NCI-H1436 (cell line): Measurements from ENCODE around the gene SIAH2.
A peak's percentile ranks its signal among the peaks of the same experiment; 100 is the strongest.
"Not testable (repeated sequence)": the region's sequence is repeated elsewhere in the genome, so short reads cannot be mapped to it uniquely, and the experiment has no call there.

Experiments
- DNase-seq: peaks from one replicate; lab custom pipeline; 2025; lab: John Stamatoyannopoulos, UW

Gene SIAH2, protein sequence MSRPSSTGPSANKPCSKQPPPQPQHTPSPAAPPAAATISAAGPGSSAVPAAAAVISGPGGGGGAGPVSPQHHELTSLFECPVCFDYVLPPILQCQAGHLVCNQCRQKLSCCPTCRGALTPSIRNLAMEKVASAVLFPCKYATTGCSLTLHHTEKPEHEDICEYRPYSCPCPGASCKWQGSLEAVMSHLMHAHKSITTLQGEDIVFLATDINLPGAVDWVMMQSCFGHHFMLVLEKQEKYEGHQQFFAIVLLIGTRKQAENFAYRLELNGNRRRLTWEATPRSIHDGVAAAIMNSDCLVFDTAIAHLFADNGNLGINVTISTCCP

DNA sequence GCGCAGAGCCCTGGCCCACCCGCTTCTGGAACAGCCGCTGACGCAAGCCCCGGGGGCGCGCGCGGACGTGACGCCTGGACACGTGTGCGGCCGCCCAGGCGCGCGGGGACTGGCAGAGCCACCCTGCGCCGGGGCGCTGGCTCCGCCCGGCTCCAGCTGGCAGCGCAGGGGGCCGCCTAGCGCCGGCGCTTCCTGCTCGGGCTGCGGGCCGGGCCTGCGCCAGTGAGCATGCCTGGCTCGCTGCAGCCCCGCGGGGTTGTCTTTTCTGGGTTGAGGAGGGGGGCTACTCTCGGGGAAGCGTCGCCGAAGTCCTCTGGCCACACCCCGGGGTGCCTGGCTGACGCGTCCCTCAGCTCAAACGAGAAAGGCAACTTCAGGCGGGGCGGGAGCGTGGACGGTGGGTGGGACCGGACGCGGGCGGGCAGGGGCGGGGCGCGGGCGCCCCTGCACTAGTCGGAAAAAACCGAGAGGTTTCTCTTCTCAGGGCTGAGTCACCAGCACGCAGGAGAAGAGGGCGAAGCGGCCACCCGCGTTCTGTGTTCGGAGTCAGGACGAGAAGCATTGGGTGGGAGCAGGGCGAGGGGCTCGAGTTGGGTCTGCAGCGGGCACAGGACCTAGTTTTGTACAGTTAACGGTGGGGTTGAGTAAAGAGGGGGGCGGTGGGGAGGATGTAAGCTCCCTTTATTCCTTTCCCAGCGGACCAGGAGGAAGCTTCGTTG is at the start of gene SIAH2:
Gene SIAH2 (minus strand): TSS at position 48 of the 719 bp plus-strand sequence. CDS start 320 bp downstream, outside the sequence.
- peak; percentile 97 for DNase-seq

DNA sequence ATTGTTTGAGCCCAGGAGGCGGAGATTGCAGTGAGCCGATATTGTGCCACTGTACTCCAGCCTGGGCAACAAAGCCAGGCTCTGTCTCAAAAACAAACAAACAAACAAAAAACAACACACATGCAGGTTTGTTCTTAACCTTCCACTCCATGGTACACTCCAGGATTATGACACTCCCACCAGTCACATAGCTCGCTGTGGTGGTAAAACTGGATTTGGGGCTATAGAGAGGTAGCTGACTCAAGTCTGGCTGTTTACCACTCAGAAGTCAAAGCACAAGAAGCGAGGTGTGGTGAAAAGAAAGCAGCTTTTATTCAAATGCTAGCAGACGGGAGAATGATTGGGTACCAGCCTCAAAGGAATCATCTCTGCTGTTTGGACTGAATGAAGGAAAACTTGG is 49.0 kb upstream of the SIAH2 start:
- DNase-seq: no peak

DNA sequence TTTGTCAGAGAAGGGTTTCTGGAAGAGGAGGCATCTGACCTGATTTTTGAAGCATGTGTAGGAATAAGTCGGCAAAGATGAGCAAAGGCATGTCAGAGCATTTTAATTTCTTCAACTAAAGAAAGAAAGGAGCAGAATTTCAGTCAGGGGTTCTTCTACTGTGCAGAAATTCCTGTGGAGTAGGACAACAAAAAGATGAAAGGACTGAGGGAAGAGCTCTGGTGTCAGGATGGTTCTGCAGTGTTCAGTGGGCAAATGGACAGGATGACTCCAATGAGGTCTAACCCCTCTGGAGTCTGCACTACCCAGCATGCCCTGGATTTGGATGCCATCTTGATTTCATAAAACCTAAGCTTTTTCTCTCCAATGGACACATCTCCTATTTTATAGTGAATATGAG is 47.7 kb upstream of the SIAH2 start:
- DNase-seq: no peak

DNA sequence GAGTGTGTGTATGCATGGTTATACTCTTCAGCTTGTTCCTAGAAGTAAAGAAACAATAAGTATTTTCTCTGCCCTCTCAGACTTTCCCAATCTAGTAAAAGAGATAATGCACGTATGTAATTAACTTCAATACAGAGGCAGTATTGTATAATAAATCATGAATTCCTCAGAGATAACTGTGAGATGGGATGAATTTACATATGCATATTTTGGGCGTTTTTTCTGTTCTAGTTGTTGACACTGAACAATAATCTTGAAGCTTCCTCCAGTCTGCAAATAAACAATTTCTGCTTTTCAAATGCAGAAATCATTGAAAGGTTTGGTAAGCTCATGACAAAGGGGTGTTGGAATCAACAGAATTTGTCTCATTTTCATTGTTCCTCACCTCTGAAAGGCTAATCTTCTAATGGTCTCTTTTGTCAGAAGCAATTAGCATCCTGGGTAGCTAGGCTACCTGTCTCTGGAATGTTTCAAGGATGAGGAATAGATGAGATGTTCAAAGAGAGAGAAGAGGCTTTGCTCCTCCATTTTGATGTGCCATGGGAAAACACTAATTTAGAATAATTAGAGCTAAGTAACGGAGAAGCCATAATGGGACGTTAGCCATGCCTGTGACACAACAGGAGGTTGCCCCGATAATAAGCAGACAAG is 43.3 kb upstream of the SIAH2 start:
- DNase-seq: no peak

DNA sequence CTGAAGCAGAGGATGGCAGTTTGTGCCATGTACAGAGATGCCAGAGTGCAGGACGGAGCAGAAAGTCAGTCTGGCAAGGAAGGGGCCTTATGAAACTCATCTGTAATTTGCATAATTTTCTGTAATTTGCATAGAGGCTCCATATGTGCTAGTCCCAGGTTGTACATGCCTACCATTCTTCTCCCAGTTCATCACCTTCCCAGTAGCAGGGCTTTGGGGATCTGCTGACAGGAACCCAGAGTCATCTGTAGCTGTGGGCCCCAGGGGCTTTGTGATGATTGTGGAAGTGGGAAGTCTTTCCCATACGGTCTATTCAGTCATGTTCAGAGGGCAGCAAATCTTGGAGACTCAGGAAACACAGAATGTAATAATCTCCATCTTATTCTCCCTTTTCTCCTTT is 42.4 kb upstream of the SIAH2 start:
- no peak for DNase-seq

DNA sequence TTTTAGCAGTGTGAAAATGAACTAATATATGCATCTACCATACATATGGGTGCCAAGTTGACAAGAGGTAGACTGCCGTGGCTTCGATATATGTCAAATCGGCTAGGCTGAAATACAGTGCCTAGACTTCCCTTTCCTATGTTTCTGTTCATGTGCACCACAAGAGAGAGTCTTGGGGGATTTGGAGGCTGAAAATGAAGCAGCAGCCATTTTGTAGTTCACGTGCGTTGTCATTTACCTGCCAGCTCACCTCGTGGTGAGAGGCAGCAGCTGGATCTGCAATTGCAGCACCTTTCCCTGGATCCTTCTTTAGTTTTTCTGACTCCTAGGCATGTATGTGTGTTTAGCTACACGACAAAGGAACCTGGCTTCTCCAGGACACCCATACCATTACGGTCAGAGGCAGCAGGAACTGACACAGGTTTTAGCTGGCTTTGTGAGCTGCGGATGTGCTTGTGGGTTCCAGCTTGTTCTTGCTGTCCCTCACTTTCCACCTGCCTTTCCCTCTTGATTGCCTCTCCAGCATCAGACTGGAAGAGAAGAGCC is 40.5 kb upstream of the SIAH2 start:
- no peak for DNase-seq

DNA sequence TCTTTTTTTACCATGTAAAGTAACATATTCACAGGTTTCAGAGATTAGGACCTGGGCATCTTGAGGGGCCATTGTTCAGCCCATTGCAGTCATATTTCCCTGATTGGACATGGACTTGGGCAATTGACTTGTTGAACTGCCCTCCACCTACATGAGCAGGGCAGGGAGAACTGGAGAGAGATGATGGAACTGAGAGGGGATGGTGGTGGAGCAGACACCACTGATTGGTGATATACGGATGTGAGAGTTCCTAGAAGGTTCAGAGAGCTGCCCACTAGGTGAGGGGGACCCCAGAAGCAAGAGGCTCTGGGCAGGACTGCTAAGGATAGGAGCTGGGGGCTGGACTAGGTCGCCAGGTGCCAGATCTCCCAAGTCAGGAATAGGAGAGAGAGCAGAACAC is 37.8 kb upstream of the SIAH2 start:
- no peak for DNase-seq

DNA sequence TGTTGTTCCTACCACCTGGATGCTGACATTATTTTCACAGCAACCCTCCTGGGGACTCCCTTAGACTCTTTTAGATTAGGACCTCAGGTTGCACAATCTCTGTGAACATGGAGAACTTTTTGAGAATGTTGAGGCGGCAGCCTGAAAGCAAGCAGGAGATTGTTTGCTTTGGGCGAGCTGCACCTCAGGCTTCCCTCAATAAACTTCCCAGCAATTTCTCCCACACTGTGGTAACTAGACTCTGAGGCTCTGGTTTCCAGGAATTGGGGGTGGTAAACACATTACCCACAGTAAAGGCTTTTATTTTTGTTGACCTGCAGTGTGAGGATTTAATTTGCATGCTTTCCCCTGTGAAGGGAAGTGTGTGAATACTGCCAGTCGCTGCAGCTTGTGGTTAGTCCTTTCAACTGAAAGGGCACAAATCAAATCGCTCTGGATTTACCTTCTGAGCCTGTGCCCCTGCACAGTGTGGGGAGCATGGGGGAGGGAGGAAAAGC is 35.2 kb upstream of the SIAH2 start:
- DNase-seq: no peak

DNA sequence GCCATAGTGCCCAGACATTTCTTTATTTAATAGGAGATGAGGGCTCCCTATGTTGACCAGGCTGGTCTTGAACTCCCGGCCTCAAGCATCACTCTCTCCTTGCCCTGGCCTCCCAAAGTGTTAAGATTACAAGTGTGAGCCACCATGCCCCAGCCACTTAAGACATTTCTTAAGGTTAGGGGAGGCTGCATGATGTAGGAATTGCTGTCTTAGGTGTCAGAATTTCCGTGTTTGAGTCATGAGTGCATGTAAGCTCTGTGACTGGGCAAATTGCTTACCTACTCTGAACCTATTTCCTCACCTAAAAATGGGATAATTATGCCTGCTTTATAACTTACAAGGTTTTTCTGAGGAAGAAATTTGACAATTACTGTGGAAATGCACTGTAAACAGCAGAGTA is 34.2 kb upstream of the SIAH2 start:
- no peak for DNase-seq

DNA sequence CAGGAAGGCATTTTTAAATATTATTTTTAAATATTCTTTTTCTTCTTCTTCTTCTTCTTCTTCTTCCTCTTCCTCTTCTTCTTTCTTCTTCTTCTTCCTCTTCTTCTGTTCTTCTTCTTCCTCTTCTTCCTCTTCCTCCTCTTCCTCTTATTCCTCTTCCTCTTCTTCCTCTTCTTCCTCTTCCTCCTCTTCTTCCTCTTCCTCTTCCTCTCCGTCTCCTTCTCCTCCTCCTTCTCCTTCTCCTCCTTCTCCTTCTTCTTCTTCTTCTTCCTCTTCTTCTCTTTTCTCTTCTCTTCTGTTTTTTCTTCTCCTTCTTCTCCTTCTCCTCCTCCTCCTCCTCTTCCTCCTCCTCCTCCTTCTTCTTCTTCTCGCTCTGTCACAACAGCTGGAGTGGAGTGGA is 33.6 kb upstream of the SIAH2 start:
- not testable (repeated sequence) for DNase-seq

DNA sequence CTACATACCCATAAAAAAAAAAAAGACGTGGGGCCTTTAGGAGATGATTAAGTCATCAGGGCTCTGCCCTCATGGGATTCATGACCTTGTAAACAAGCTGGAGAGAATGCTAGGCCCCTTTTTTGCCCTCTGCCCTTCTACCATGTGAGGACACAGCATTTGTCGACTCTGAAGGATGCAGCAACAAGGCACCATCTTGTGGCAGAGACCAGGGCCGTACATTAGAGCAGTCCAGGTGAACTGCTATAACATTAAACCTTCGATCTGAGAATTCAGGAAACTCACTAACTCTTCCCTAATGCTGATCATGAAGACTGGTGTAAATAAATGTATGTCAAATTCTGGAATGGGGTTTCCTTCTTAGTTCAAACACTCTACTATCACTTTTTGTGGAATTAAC is 30.7 kb upstream of the SIAH2 start:
- no peak for DNase-seq

DNA sequence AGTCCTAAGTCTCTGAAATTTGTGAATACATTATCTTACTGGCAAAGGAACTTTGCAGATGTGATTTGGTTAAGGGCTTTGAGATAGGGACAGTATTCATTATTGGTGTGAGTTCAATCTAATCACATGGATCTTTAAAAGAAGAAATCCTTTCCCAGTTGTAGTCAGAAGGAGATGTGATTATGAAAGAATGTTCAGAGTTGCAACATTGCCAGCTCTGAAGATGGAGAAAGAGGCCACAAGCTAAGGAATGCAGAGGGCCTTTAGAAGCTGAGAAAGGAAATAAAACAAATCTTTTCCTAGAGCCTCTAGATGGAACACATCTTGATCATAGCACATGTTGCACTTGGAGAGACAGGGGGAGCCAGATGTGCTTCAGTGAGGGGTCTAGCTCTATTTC is 27.7 kb upstream of the SIAH2 start:
- DNase-seq: no peak

DNA sequence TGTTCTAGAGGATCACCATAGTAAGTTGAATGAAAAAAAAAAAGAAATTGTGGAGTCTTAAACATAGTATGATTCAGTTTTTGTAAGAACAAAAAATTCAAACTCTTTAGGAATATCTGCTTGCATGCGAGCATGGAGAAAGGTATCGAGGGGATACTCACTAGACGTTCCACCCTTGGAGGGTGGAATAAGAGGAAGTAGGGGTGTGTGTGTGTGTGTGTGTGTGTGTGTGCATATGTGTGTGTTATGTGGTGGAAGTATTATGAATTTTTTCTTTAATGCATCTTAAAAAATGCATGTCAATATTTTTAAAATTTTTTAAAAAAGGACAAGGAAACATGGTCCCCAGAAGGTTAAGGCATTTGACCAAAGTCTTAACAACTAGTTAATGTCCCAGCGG is 26.5 kb upstream of the SIAH2 start:
- no peak for DNase-seq

DNA sequence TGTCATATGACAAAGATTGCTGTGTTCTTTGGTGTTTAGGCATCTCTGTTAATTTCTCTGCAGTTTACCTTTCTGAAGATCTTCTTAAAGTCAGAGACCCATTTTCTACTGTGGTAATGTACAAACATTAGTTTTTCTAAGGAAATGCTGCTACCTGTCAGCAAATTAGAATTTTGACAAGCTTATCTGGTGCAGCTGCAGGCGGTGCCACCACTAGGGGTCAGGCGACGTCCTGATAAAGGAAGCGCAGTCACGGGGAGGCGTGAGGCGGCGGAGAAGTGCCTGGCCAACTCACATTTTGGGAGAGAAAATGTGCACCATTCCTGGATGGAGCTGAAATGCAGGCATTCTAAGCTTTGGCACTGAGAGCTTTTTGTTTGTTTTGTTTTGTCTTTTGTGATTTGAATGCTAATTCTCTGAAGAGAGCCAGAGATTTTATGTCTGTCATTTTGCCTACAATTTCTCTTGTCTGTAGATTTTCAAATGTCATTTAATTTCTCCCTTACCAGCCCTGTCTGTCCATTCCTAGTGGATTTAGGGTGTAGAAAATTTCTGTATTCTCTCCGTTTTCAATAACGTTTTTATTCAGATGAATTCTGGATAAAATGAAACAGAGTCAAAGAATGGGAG is 24.9 kb upstream of the SIAH2 start:
- peak; percentile 78 for DNase-seq

DNA sequence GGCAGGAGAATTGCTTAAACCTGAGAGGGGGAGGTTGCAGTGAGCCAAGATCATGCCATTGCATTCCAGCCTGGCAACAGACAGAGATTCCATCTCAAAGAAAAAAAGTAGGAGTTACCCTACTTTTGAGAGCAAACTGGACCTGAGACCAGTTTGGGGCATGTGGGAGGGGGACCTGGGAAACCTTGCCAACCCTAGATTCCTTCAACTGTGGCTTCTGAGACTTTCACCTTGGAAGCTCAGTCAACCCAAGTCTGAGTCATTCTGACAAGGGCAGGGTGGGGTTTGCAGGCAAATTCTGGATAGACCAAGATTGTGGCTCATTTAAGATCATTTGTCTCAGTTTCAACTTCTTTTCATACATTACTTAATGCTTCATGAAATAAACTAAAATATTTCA is 23.8 kb upstream of the SIAH2 start:
- DNase-seq: no peak

DNA sequence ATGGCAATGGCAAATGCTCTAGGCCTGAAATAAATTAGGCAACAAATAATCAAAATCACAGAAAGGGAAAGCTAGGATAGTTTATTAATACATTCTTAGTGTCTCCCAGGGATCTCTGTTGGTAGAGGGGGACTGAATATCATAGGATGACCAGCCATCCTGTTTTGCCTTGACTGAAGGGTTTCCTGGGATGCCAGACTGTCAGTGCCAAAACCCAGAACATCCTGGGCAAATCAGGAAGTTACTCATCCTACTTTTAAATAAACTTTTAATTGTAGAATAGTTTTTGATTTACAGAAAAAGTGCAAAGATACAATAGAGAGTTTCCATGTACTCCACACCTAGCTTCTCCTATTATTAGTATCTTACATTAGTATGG is 21.8 kb upstream of the SIAH2 start:
- no peak for DNase-seq

DNA sequence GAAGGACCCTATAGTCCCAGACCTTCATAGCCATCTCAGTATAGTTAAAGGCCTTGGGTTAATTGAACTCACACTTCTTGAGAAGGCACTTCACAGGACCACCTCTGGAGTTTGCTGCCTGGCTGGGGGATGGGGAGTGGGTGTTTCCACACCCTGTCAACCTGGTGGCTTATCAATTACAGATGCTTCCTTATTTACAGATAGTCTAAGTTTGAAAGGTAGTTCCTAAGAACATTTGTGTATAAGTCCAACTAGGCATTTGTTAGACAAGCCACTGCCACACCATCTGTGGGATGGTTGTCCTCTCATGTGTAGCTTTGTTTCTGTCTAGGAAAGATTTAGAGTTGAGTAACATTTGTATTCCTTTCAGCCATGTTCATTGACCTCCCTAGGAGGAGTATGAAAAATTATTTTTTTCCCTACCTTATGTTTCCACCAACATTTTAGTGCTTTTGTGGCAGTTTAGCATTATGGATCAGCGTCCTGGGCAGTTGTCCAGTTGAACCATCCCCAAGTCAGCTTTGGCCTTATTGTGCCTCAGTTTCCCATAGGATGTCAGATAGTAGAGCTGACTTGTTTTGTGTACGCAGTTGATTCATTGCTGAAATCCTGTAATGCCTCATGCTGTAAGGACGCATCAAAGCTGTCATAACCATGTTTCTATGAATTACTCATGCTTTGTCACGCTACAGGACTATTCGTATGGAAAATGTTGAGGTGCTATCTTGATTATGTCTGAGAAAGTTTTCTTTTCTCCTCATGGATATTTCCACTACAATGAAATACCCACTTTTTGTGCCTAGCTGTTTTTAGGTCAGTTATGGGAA is 21.2 kb upstream of the SIAH2 start:
- no peak for DNase-seq

DNA sequence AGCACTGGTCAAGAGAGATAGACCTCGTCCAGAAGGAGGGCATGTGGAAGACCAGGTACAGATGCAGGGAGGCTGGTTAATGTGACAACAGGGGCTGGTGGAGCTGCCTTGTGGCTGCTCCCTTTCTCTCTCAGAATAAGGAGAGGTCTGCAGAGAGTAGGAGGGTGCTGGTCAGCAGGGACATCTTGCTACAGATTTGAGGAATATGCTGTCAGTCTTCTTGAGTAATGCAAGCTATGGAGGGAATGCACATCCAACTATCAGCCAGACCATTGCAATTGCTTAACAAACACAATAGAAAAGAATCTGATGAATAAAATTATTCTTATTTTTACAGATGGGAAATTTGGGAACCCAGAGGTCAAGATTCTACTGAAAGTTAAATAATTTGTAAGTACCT is 20.3 kb upstream of the SIAH2 start:
- no peak for DNase-seq

DNA sequence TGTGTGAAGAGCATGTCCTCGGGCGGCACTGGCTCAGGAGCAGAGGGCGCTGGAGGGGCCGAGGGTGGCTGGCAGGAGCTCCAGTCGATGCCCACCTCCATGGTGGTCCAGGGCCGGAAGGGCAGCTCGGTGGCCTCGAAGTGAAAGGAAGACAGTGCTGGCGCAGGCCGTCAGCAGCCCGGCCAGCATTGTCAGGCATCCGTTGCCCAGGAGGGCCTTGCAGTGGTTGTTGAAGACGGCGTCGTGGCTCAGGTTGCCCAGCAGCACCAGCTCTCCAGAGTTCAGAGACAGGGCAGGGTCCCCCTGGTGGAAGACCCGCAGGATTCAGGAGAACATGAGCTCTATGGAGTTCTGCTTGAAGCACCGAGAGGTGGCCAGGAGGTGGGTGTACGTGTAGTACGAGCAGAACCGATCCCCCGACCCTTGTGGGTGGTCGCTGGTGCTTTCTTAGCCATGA is 16.5 kb upstream of the SIAH2 start:
- DNase-seq: no peak

DNA sequence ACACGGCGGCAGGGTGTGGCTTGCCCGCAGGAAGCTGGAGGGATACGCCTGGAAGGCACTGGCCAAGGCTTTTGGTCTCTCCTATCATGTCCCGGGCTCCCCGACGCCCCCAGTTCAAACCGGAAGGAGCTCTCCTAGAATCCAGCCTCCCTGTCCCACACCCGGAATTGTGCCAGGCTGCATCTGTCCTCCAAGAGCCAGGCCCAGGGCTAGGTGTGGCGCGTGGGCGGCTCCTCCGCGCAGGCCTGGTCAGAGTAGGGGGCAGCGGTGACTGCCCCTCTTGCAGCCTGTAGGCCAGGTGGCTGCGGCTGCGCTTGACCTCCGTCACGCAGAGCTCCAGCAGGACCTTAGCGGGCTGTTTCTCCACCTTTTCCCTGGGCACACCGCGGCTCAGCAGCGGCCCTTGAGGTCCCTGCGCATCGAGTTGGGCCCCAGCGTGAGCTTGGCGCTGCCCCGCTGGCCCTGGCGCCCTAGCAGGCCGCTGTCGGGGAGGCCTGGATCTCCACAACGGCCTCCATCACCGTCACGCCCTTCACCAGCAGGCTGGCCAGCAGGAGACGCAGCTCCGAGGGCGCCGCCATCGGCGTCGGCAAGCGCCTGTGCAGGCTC is 15.9 kb upstream of the SIAH2 start:
- DNase-seq: no peak
